HEK293 (cell line): ENCODE results near the gene ARMC12.

Source experiments
- CTCF ChIA-PET: fragments of 350-600 bp; formaldehyde crosslinking; extraction: SDS; loops from one replicate; lab custom pipeline; 2021; ENCODE audit warnings: antibody characterized with exemption; lab: Yijun Ruan, JAX
- POLR2A ChIA-PET: fragments of 300-600 bp; formaldehyde crosslinking; extraction: SDS; loops from one replicate; lab custom pipeline; 2020; ENCODE audit warnings: antibody characterized with exemption, inconsistent platforms; lab: Yijun Ruan, JAX
- H3K27ac ChIP-seq: fragments of 200-500 bp; sonication (Bioruptor generic); 2 replicates; pipeline ENCODE4 v1.5.1; 2014; ENCODE audit warnings: low read depth, low read length, control low read depth, inconsistent platforms; ENCODE audit errors: extremely low read depth
- H3K36me3 ChIP-seq, 2 experiments: fragments of 200-500 bp in 1 of 2; sonication (Bioruptor generic) in 1 of 2; 1 replicate in 1 of 2; 2 replicates in 1 of 2; pipeline ENCODE4 v1.5.1; 2014 to 2017; ENCODE audit warnings: inconsistent platforms in 2 of 2, low read length in 2 of 2; ENCODE audit not compliant: control insufficient read depth in 2 of 2, insufficient read depth in 1 of 2
- H3K4me1 ChIP-seq: fragments of 200-500 bp; sonication (Bioruptor generic); 2 replicates; pipeline ENCODE4 v1.5.1; 2014; ENCODE audit warnings: mild to moderate bottlenecking, low read length, inconsistent platforms; ENCODE audit not compliant: control insufficient read depth, insufficient read depth
- H3K4me3 ChIP-seq: 2 replicates; pipeline ENCODE4 v1.5.1; 2011; ENCODE audit warnings: low read depth, mild to moderate bottlenecking, control low read depth, low read length, moderate library complexity
- H3K9me3 ChIP-seq: fragments of 200-500 bp; sonication (Bioruptor generic); 2 replicates; pipeline ENCODE4 v1.5.1; 2014; ENCODE audit warnings: low read depth, low read length, inconsistent platforms; ENCODE audit not compliant: control insufficient read depth, insufficient read depth
- BCL6B ChIP-seq: fragments of 450-650 bp; formaldehyde crosslinking; IDR thresholded peaks from 2 replicates; pipeline ENCODE4 v1.5.1; 2017; ENCODE audit warnings: missing biosample characterization, missing genetic modification characterization
- EGR2 ChIP-seq: fragments of 450-650 bp; formaldehyde crosslinking; IDR thresholded peaks from 2 replicates; pipeline ENCODE4 v1.5.1; 2016; ENCODE audit warnings: low read depth, missing biosample characterization, missing genetic modification characterization
- HOXA7 ChIP-seq: sonication (generic); formaldehyde crosslinking; IDR thresholded peaks from 2 replicates; pipeline ENCODE4 v1.8.1; 2022; ENCODE audit warnings: missing genetic modification reagents, borderline replicate concordance
- PATZ1 ChIP-seq: fragments of 450-650 bp; formaldehyde crosslinking; IDR thresholded peaks from 2 replicates; pipeline ENCODE4 v1.5.1; 2016; ENCODE audit warnings: missing biosample characterization, missing genetic modification characterization
- PRDM4 ChIP-seq: fragments of 450-650 bp; formaldehyde crosslinking; IDR thresholded peaks from 2 replicates; pipeline ENCODE4 v1.5.1; 2017; ENCODE audit warnings: missing biosample characterization, missing genetic modification characterization
- TRIM28 ChIP-seq: IDR thresholded peaks from 2 replicates; pipeline ENCODE4 v1.6.1; 2011; ENCODE audit warnings: low read length, control low read depth, borderline replicate concordance
- ZBTB20 ChIP-seq: fragments of 450-650 bp; formaldehyde crosslinking; IDR thresholded peaks from 2 replicates; pipeline ENCODE4 v1.5.1; 2016; ENCODE audit warnings: missing biosample characterization, missing genetic modification characterization
- ZBTB6 ChIP-seq: fragments of 450-650 bp; formaldehyde crosslinking; IDR thresholded peaks from 2 replicates; pipeline ENCODE4 v1.5.1; 2017; ENCODE audit warnings: missing biosample characterization, missing genetic modification characterization
- ZBTB8A ChIP-seq: fragments of 450-650 bp; formaldehyde crosslinking; IDR thresholded peaks from 2 replicates; pipeline ENCODE4 v1.5.1; 2016; ENCODE audit warnings: missing biosample characterization, missing genetic modification characterization
- ZFHX2 ChIP-seq: fragments of 450-650 bp; formaldehyde crosslinking; conservative IDR thresholded peaks from 2 replicates; pipeline ENCODE4 v1.5.1; 2016; ENCODE audit warnings: missing biosample characterization, missing genetic modification characterization
- ZNF174 ChIP-seq: fragments of 450-650 bp; formaldehyde crosslinking; IDR thresholded peaks from 2 replicates; pipeline ENCODE4 v1.5.0; 2017; ENCODE audit warnings: missing biosample characterization, mild to moderate bottlenecking, missing genetic modification characterization
- ZNF221 ChIP-seq: fragments of 450-650 bp; formaldehyde crosslinking; IDR thresholded peaks from 2 replicates; pipeline ENCODE4 v1.5.1; 2017; ENCODE audit warnings: missing biosample characterization, missing genetic modification characterization, borderline replicate concordance
- ZNF23 ChIP-seq: fragments of 450-650 bp; formaldehyde crosslinking; IDR thresholded peaks from 2 replicates; pipeline ENCODE4 v1.5.1; 2016; ENCODE audit warnings: missing biosample characterization, missing genetic modification characterization, borderline replicate concordance
- ZNF266 ChIP-seq: fragments of 450-650 bp; formaldehyde crosslinking; IDR thresholded peaks from 2 replicates; pipeline ENCODE4 v1.5.1; 2016; ENCODE audit warnings: missing biosample characterization, missing genetic modification characterization, low read depth
- ZNF274 ChIP-seq, 2 experiments: fragments of 200-500 bp in 1 of 2; fragments of 450-650 bp in 1 of 2; sonication (Bioruptor generic) in 1 of 2; formaldehyde crosslinking in 1 of 2; IDR thresholded peaks; 2 replicates each; pipeline versions ENCODE4 v1.5.1 to v1.6.1; 2014 to 2016; ENCODE audit warnings: borderline replicate concordance in 1 of 2, inconsistent platforms in 1 of 2, low read length in 1 of 2, missing biosample characterization in 1 of 2, missing genetic modification characterization in 1 of 2
- ZNF335 ChIP-seq: fragments of 450-650 bp; formaldehyde crosslinking; conservative IDR thresholded peaks from 2 replicates; pipeline ENCODE4 v1.5.1; 2016; ENCODE audit warnings: missing biosample characterization, missing genetic modification characterization
- ZNF341 ChIP-seq: fragments of 450-650 bp; formaldehyde crosslinking; IDR thresholded peaks from 2 replicates; pipeline ENCODE4; 2016; ENCODE audit warnings: low read depth, missing biosample characterization, missing genetic modification characterization
- ZNF366 ChIP-seq: fragments of 450-650 bp; formaldehyde crosslinking; conservative IDR thresholded peaks from 2 replicates; pipeline ENCODE4 v1.5.1; 2016; ENCODE audit warnings: missing biosample characterization, missing genetic modification characterization
- ZNF560 ChIP-seq: fragments of 450-650 bp; formaldehyde crosslinking; IDR thresholded peaks from 2 replicates; pipeline ENCODE4 v1.5.1; 2017; ENCODE audit warnings: missing biosample characterization, missing genetic modification characterization, borderline replicate concordance
- ZNF561 ChIP-seq: fragments of 450-650 bp; IDR thresholded peaks from 2 replicates; pipeline ENCODE4 v1.5.1; 2018; ENCODE audit warnings: missing biosample characterization, missing genetic modification characterization, borderline replicate concordance
- ZNF585B ChIP-seq: fragments of 450-650 bp; formaldehyde crosslinking; IDR thresholded peaks from 2 replicates; pipeline ENCODE4 v1.5.1; 2016; ENCODE audit warnings: missing biosample characterization, missing genetic modification characterization
- ZNF600 ChIP-seq: fragments of 450-650 bp; formaldehyde crosslinking; IDR thresholded peaks from 2 replicates; pipeline ENCODE4 v1.5.1; 2016; ENCODE audit warnings: missing biosample characterization, missing genetic modification characterization
- ZNF660 ChIP-seq: fragments of 450-650 bp; IDR thresholded peaks from 2 replicates; pipeline ENCODE4 v1.5.1; 2018; ENCODE audit warnings: missing biosample characterization, mild to moderate bottlenecking, missing genetic modification characterization
- ZNF76 ChIP-seq: fragments of 450-650 bp; formaldehyde crosslinking; IDR thresholded peaks from 2 replicates; pipeline ENCODE4; 2016; ENCODE audit warnings: low read depth, missing biosample characterization, missing genetic modification characterization, borderline replicate concordance
- ZNF768 ChIP-seq: fragments of 450-650 bp; formaldehyde crosslinking; IDR thresholded peaks from 2 replicates; pipeline ENCODE4 v1.5.1; 2018; ENCODE audit warnings: missing biosample characterization, mild to moderate bottlenecking, missing genetic modification characterization
- ZNF792 ChIP-seq: fragments of 450-650 bp; formaldehyde crosslinking; IDR thresholded peaks from 2 replicates; pipeline ENCODE4 v1.5.1; 2016; ENCODE audit warnings: missing biosample characterization, missing genetic modification characterization
- ZNF843 ChIP-seq: fragments of 450-650 bp; formaldehyde crosslinking; IDR thresholded peaks from 2 replicates; pipeline ENCODE4 v1.5.1; 2016; ENCODE audit warnings: missing biosample characterization, missing genetic modification characterization
- ZSCAN23 ChIP-seq: fragments of 450-650 bp; formaldehyde crosslinking; IDR thresholded peaks from 2 replicates; pipeline ENCODE4 v1.5.1; 2016; ENCODE audit warnings: missing biosample characterization, missing genetic modification characterization

The ARMC12 gene

GRCh38 chr6:35727935-35728682, 8.7 kb upstream of the ARMC12 start:
- peak overlapping the region; percentile 47 for H3K4me3 ChIP-seq
- H3K36me3 ChIP-seq, result no peaks in the 10 kb centered on the region
- peaks cover 23% of the 10 kb centered on the region for H3K4me1 ChIP-seq
- H3K9me3 ChIP-seq, result no peaks in the 10 kb centered on the region
- ChIA-PET CTCF (interaction anchor here (0.6 to 3.5 kb wide), 6 partner anchors 8 to 205 kb away, joined by 3 to 22 read pairs (median 5); partner anchors contain the start of gene ARMC12), POLR2A (interaction anchor here (0.9 to 2.8 kb wide), 14 partner anchors 8 to 257 kb away, joined by 3 to 14 read pairs (median 4); partner anchors contain the start of genes FKBP5 and TEAD3)
- H3K27ac ChIP-seq, result peak overlapping the region; percentile 91
- TF ChIP-seq ZNF600 (tag by site-specific recombination), result peak; percentile 94
- TF ChIP-seq ZNF660 (tag by site-specific recombination), result peak; percentile 57; the same call in 1 of the 2 replicates
- TF ChIP-seq PATZ1 (tag by site-specific recombination), result peak; percentile 52; the same call in 1 of the 2 replicates
- TF ChIP-seq ZNF274 (IDR thresholded peaks at IDR 0.05; ENCODE audit: low read length), result no peak
- no peak for TF ChIP-seq ZNF274 (tag by site-specific recombination; IDR thresholded peaks at IDR 0.05; ENCODE audit: borderline replicate concordance)
- peak; percentile 25; the same call in 1 of the 2 replicates for TF ChIP-seq ZNF76 (tag by site-specific recombination)
- TF ChIP-seq ZFHX2 (tag by site-specific recombination), result no peak
- TF ChIP-seq HOXA7 (CRISPR knock-in tag), result no peak
- no peak for TF ChIP-seq TRIM28
- no peak for TF ChIP-seq ZNF560 (tag by site-specific recombination)
- peak; percentile 79 for TF ChIP-seq ZBTB8A
- no peak for TF ChIP-seq ZSCAN23
- TF ChIP-seq ZBTB20 (tag by site-specific recombination), result peak; percentile 61; the same call in 1 of the 2 replicates
- no peak for TF ChIP-seq ZNF843 (tag by site-specific recombination)
- TF ChIP-seq ZBTB6 (tag by site-specific recombination), result no peak
- 0 out of 2 replicates have a peak, but pooled peaks have one; percentile 3 for TF ChIP-seq PRDM4 (tag by site-specific recombination)
- TF ChIP-seq ZNF792 (tag by site-specific recombination), result no peak
- no peak for TF ChIP-seq ZNF221 (tag by site-specific recombination)
- peak; percentile 75; the same call in 1 of the 2 replicates for TF ChIP-seq ZNF561
- no peak for TF ChIP-seq EGR2 (tag by site-specific recombination)
- TF ChIP-seq ZNF341 (tag by site-specific recombination), result peak; percentile 97
- TF ChIP-seq ZNF335 (tag by site-specific recombination), result no peak
- no peak for TF ChIP-seq BCL6B (tag by site-specific recombination)
- TF ChIP-seq ZNF174 (tag by site-specific recombination), result no peak
- TF ChIP-seq ZNF585B (tag by site-specific recombination), result no peak; the same call in 1 of the 2 replicates
- TF ChIP-seq ZNF23 (tag by site-specific recombination), result no peak
- TF ChIP-seq ZNF768 (tag by site-specific recombination), result no peak
- TF ChIP-seq ZNF266, result no peak
- TF ChIP-seq ZNF366 (tag by site-specific recombination), result 0 out of 2 replicates have a peak, but pooled peaks have one; percentile 11
